CD8-positive, alpha-beta memory T cell (primary cell): ENCODE results near the gene MTG2. TPM values are rescaled to one million over a fixed set of nuclear protein-coding genes. Genes with fewer than 3 reads are reported as not detected.
A peak's percentile ranks its signal among the peaks of the same experiment; 100 is the strongest.

ENCODE experiments used
- CTCF ChIA-PET: fragments of 350-600 bp; sonication (Branson Sonifier 250); formaldehyde crosslinking; loops from one replicate; lab custom pipeline; 2021; ENCODE audit warnings: antibody characterized with exemption; lab: Charles Lee
- POLR2A ChIA-PET: fragments of 350-600 bp; sonication (Branson Sonifier 250); formaldehyde crosslinking; loops from one replicate; lab custom pipeline; 2021; ENCODE audit warnings: antibody characterized with exemption; lab: Charles Lee
- DNase-seq, 5 donors: peaks; one replicate each; pipeline versions ENCODE4 v3.0.0 to v3.0.0-alpha.2; 2020 to 2022; ENCODE audit warnings: mixed read lengths in 1 of 5
- H3K27ac ChIP-seq: one replicate; pipeline ENCODE4 v1.7.0; 2013; ENCODE audit warnings: low read depth, mild to moderate bottlenecking, low read length, moderate library complexity
- H3K27me3 ChIP-seq: 2 replicates; pipeline ENCODE4 v1.7.0; 2013; ENCODE audit warnings: low read length, mild to moderate bottlenecking; ENCODE audit not compliant: insufficient read depth, poor library complexity, severe bottlenecking
- H3K36me3 ChIP-seq: 2 replicates; pipeline ENCODE4 v1.7.0; 2013; ENCODE audit warnings: mild to moderate bottlenecking, low read length, moderate library complexity; ENCODE audit not compliant: insufficient read depth
- H3K4me1 ChIP-seq: 2 replicates; pipeline ENCODE4 v1.7.0; 2013; ENCODE audit warnings: mild to moderate bottlenecking, low read length, moderate library complexity; ENCODE audit not compliant: insufficient read depth
- H3K4me3 ChIP-seq: 2 replicates; pipeline ENCODE4 v1.7.0; 2013; ENCODE audit warnings: mild to moderate bottlenecking, low read length
- H3K9me3 ChIP-seq: 2 replicates; pipeline ENCODE4 v1.7.0; 2013; ENCODE audit warnings: mild to moderate bottlenecking, low read length
- H3K27ac Mint-ChIP-seq, 8 donors: one replicate each; pipeline ENCODE4 v1.8.0; 2020 to 2021; ENCODE audit warnings: mixed read lengths in 8 of 8, mild to moderate bottlenecking in 6 of 8, inconsistent platforms in 3 of 8, moderate library complexity in 3 of 8
- H3K27me3 Mint-ChIP-seq, 2 donors: one replicate each; pipeline ENCODE4 v1.8.0; 2020 to 2021; ENCODE audit warnings: mixed read lengths in 2 of 2, mild to moderate bottlenecking in 1 of 2, moderate library complexity in 1 of 2
- H3K36me3 Mint-ChIP-seq, 3 donors: one replicate each; pipeline ENCODE4 v1.8.0; 2020 to 2021; ENCODE audit warnings: mixed read lengths in 3 of 3, inconsistent platforms in 1 of 3, mild to moderate bottlenecking in 1 of 3
- H3K4me1 Mint-ChIP-seq, 3 donors: one replicate each; pipeline ENCODE4 v1.8.0; 2020 to 2021; ENCODE audit warnings: mixed read lengths in 3 of 3, inconsistent platforms in 1 of 3, mild to moderate bottlenecking in 1 of 3
- H3K4me3 Mint-ChIP-seq, 7 donors: one replicate each; pipeline ENCODE4 v1.8.0; 2020 to 2021; ENCODE audit warnings: mixed read lengths in 7 of 7, mild to moderate bottlenecking in 6 of 7, moderate library complexity in 4 of 7, inconsistent platforms in 2 of 7
- H3K9me3 Mint-ChIP-seq, 5 donors: one replicate each; pipeline ENCODE4 v1.8.0; 2020 to 2022; ENCODE audit warnings: mixed read lengths in 5 of 5, mild to moderate bottlenecking in 3 of 5, moderate library complexity in 2 of 5, inconsistent platforms in 1 of 5
- polyA plus RNA-seq: library from polyadenylated mRNA; unstranded; fragments of 300-500 nt; fragmentation: Illumina TruSeq; gene quantifications from one replicate; pipeline ENCODE4 v1.2.3, GENCODE V29; 2021
- total RNA-seq, 2 experiments: library from RNA; stranded (reverse); gene quantifications; one replicate each; pipeline ENCODE4 v1.2.3, GENCODE V29; 2021

MTG2 gene
- total and polyA plus RNA-seq, 3 experiments from 2014 or later: 19.0 to 45.9 (median 44.6) TPM

- POLR2A ChIA-PET: interaction anchor here (0.6 kb wide), 1 partner anchor 8 kb away, joined by 4 read pairs; no protein-coding TSS in a partner anchor
- Histone ChIP-seq H3K36me3 (no peaks in the 10 kb centered on the region), H3K27ac (no peak overlapping the region), H3K9me3 (no peaks in the 10 kb centered on the region), H3K27me3 (no peaks in the 10 kb centered on the region), H3K4me1 (no peaks in the 10 kb centered on the region), H3K4me3 (no peak overlapping the region)
- H3K27ac Mint-ChIP-seq: no peak overlapping the region
- H3K4me3 Mint-ChIP-seq: peak overlapping the region in 1 of 7 donors; percentile 24
- H3K27me3 Mint-ChIP-seq: no peaks in the 10 kb centered on the region
- peaks cover 23 to 63% (median 40%) of the 10 kb centered on the region in 3 donors for H3K4me1 Mint-ChIP-seq
- DNase-seq: no peak
- H3K9me3 Mint-ChIP-seq: no peaks in the 10 kb centered on the region
- CTCF ChIA-PET: no interaction called here
- peaks cover 0 to 35% (median 0%) of the 10 kb centered on the region in 3 donors for H3K36me3 Mint-ChIP-seq
Measured at GRCh38 chr20:62246872-62247652, 64.2 kb downstream of the MTG2 start.

- no peaks in the 10 kb centered on the region for H3K36me3 ChIP-seq
- Mint-ChIP-seq H3K9me3 (no peaks in the 10 kb centered on the region), H3K4me3 (no peak overlapping the region), H3K4me1 (peaks cover 24 to 66% (median 43%) of the 10 kb centered on the region in 3 donors), H3K27ac (peak overlapping the region in 1 of 8 donors; percentile 75), H3K27me3 (no peaks in the 10 kb centered on the region), H3K36me3 (peaks cover 0 to 31% (median 2%) of the 10 kb centered on the region in 3 donors)
- CTCF ChIA-PET: no interaction called here
- no peak for DNase-seq
- H3K27me3 ChIP-seq: no peaks in the 10 kb centered on the region
- H3K4me1 ChIP-seq: no peaks in the 10 kb centered on the region
- no peak overlapping the region for H3K4me3 ChIP-seq
- no peaks in the 10 kb centered on the region for H3K9me3 ChIP-seq
- H3K27ac ChIP-seq: no peak overlapping the region
- POLR2A ChIA-PET: no interaction called here
Measured at GRCh38 chr20:62248890-62249560, 66.2 kb downstream of the MTG2 start.

GRCh38 chr20:62252342-62252966 is 69.6 kb downstream of the MTG2 start:
- Mint-ChIP-seq H3K36me3 (peaks cover 0 to 41% (median 8%) of the 10 kb centered on the region in 3 donors), H3K4me1 (peaks cover 19 to 43% (median 26%) of the 10 kb centered on the region in 3 donors), H3K4me3 (no peak overlapping the region), H3K9me3 (no peaks in the 10 kb centered on the region), H3K27ac (no peak overlapping the region), H3K27me3 (no peaks in the 10 kb centered on the region)
- POLR2A ChIA-PET: no interaction called here
- DNase-seq: no peak
- CTCF ChIA-PET: no interaction called here
- Histone ChIP-seq H3K4me1 (no peaks in the 10 kb centered on the region), H3K9me3 (no peaks in the 10 kb centered on the region), H3K27me3 (no peaks in the 10 kb centered on the region), H3K36me3 (no peaks in the 10 kb centered on the region), H3K4me3 (no peak overlapping the region), H3K27ac (no peak overlapping the region)

Other genes starting within 250 kb of the MTG2 start
- 10 to 100 TPM; 20.5 to 21.0 TPM for gene TAF4, start 117.1 kb upstream of the MTG2 start, total RNA-seq
- 1.4 TPM for gene TAF4, start 117.1 kb upstream of the MTG2 start, polyA plus RNA-seq
- gene LSM14B, start 60.6 kb upstream of the MTG2 start, total RNA-seq: 10 to 100 TPM; 35.8 to 36.4 TPM
- 1.1 TPM for gene LSM14B, start 60.6 kb upstream of the MTG2 start, polyA plus RNA-seq
- gene PSMA7, start 39.6 kb upstream of the MTG2 start, total RNA-seq: 100 to 1,000 TPM; 447 to 464 TPM
- gene PSMA7, start 39.6 kb upstream of the MTG2 start, polyA plus RNA-seq: 459 TPM
- gene SS18L1, start 39.3 kb upstream of the MTG2 start, total RNA-seq: 10 to 100 TPM; 16.9 to 18.5 TPM
- 0.86 TPM for gene SS18L1, start 39.3 kb upstream of the MTG2 start, polyA plus RNA-seq
- not detected for gene HRH3, start 37.2 kb downstream of the MTG2 start, total RNA-seq
- not detected for gene HRH3, start 37.2 kb downstream of the MTG2 start, polyA plus RNA-seq
- gene OSBPL2, start 55.5 kb downstream of the MTG2 start, total RNA-seq: 10 to 100 TPM; 24.5 to 24.7 TPM
- gene OSBPL2, start 55.5 kb downstream of the MTG2 start, polyA plus RNA-seq: 24.6 TPM
- 100 to 1,000 TPM; 159 to 166 TPM for gene ADRM1, start 120.0 kb downstream of the MTG2 start, total RNA-seq
- 101 TPM for gene ADRM1, start 120.0 kb downstream of the MTG2 start, polyA plus RNA-seq
- under 1 TPM; 0.13 to 0.78 TPM for gene LAMA5, start 184.3 kb downstream of the MTG2 start, total RNA-seq
- gene LAMA5, start 184.3 kb downstream of the MTG2 start, polyA plus RNA-seq: not detected
- 1,000 to 10,000 TPM; 2,034 to 2,072 TPM for gene RPS21, start 204.1 kb downstream of the MTG2 start, total RNA-seq
- 2,161 TPM for gene RPS21, start 204.1 kb downstream of the MTG2 start, polyA plus RNA-seq
- 1 to 10 TPM; 8.6 to 9.2 TPM for gene CABLES2, start 224.3 kb downstream of the MTG2 start, total RNA-seq
- 3.2 TPM for gene CABLES2, start 224.3 kb downstream of the MTG2 start, polyA plus RNA-seq
- gene RBBP8NL, start 244.5 kb downstream of the MTG2 start, total RNA-seq: not detected
- not detected for gene RBBP8NL, start 244.5 kb downstream of the MTG2 start, polyA plus RNA-seq